ENCODE results near the gene AUNIP.
A peak's percentile ranks its signal among the peaks of the same experiment; 100 is the strongest.

The AUNIP gene

GRCh38 chr1:25809283-25809926 is 49.9 kb downstream of the AUNIP start:
- no peak for DNase-seq (ENCODE audit: low read depth in 2 of 2)

GRCh38 chr1:25808481-25809244 is 50.6 kb downstream of the AUNIP start:
- no peak for DNase-seq (ENCODE audit: low read depth in 2 of 2)

DNA sequence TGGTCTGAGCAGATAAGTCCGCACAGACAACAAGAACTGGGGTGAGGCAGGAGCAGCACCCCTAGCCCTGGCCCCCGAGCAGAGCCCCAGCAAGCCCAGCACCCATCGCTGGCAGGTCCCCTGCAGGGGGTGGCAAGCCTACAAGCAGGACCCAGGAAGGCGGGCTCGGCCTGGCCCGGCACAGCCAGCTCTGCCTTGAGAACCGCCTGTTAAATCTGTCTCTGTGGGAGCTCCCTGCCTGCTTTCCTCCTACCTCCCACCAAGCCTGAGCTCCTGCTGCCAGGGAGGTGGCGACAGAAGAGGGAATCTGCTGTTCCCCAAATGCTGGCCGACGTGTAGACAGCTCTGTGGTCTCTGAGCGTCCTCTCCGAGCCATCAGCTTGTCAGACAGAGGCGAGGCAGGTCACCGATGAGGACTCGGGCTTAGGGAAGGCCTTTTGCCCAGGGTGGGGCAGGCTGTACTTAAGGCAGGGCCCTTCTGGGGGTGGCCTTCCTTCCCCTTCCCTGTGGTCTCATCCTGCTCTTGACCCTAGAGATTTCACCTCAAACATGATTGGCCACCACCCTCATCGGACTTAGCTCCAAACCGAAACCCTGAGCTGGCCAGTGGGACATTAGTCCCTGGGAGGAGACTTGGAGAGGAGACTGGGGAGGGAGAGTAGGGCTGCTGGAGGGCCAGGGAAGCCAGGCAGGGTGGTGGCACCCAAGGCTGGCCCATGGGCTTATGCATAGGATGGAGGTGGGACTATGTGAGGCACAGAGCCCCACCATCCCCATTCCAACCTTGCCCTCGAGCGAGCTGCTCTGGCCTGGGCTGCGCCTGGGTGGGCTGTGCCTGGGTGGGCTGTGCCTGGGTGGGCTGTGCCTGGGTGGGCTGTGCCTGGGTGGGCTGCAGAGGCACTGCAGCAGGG is 51.5 kb downstream of the AUNIP start:
- DNase-seq (ENCODE audit: low read depth in 2 of 2) = no peak

- DNase-seq (ENCODE audit: low read depth in 2 of 2) = no peak
Measured at GRCh38 chr1:25806418-25806817, 52.8 kb downstream of the AUNIP start.

GRCh38 chr1:25805863-25806225 is 53.4 kb downstream of the AUNIP start:
- no peak for DNase-seq (ENCODE audit: low read depth in 2 of 2)

- no peak for DNase-seq (ENCODE audit: low read depth in 2 of 2)
Measured at GRCh38 chr1:25804964-25805862, 54.0 kb downstream of the AUNIP start.

GRCh38 chr1:25804244-25804963 is 54.9 kb downstream of the AUNIP start:
- no peak for DNase-seq (ENCODE audit: low read depth in 2 of 2)

GRCh38 chr1:25803368-25803767 is 55.9 kb downstream of the AUNIP start:
- no peak for DNase-seq (ENCODE audit: low read depth in 2 of 2)

GRCh38 chr1:25802915-25803314 is 56.3 kb downstream of the AUNIP start:
- no peak for DNase-seq (ENCODE audit: low read depth in 2 of 2)

GRCh38 chr1:25800703-25801377 is 58.4 kb downstream of the AUNIP start:
- DNase-seq (ENCODE audit: low read depth in 2 of 2) = no peak

GRCh38 chr1:25799935-25800702 is 59.1 kb downstream of the AUNIP start, which contains the start of gene SELENON:
SELENON (plus strand) TSS chr1:25800193; CDS start chr1:25800231, 38 bp downstream.
- DNase-seq (ENCODE audit: low read depth in 2 of 2) = no peak

DNA sequence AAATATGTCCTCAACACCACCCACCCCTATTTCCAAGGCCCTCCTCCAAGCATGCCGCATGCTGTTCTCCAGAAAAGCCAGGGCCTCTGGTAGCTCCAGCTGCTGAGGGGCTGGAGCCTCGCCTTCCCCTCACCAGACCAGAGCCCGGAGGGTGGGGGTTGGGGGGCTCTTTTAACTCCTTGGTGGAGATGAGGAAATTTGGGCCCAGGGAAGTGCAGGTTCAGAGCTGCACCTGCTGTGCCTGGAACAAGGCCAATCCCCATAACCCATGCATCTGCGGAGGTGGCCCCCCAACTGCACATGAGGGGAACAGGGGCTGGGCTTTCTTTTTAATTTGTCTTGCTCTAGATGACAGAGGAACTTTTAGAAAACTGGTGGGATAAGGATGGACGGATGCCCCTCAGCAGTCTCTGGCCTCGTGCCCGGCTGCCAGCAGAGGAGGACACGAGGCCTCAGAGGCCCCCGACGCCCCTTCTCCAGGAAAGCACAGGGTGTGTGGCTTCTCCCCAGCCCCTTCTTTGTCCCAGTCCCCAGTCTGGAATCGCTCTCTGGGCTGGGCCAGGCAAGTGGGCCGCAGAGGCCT is 59.8 kb downstream of the AUNIP start:
- DNase-seq (ENCODE audit: low read depth in 2 of 2) = no peak

DNA sequence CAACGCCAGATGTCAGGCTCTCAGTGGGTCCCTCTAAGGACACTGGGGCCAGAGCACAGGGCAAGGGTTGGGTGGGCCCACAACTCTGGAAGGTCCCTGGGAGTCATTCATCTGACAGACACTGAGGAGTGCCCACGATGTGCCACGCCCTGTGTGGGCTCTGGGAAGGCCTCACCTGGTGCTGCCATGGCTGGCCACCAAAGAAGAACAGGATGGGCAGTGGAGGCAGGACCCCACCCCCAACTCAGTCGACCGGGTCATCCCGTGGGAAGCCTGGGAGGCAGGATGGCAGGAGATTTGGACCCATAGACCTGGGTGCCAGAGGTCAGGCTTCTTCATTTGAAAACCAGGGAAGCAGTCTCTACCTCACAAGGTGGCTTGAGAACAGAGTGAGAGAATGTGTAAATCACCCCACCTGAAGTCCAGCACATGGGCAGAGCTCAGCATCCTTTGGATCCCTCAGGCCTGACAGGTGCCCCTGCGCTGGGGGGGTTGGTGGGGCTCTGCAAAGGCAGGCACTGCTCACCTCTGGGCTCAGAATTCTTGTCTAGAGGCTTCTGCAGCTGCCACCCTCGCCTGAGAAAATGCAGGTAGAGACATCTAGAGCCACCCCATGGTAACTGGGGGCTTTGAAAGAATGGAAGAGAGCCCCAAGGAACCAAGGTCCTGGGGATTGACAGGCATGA is 60.4 kb downstream of the AUNIP start:
- DNase-seq (ENCODE audit: low read depth in 2 of 2) = no peak

- DNase-seq (ENCODE audit: low read depth in 2 of 2) = peak in 1 of 2 experiments; percentile 39
Measured at GRCh38 chr1:25797939-25798338, 61.3 kb downstream of the AUNIP start.

- peak; percentile 67 to 92 for DNase-seq (ENCODE audit: low read depth in 2 of 2)
Measured at GRCh38 chr1:25796811-25797458, 62.3 kb downstream of the AUNIP start.

GRCh38 chr1:25795946-25796810 is 63.1 kb downstream of the AUNIP start:
- DNase-seq (ENCODE audit: low read depth in 2 of 2) = no peak

GRCh38 chr1:25795211-25795610 is 64.0 kb downstream of the AUNIP start:
- no peak for DNase-seq (ENCODE audit: low read depth in 2 of 2)

Measured in stimulated activated CD4-positive, alpha-beta T cell treated with anti-CD3 and anti-CD28 coated beads, Interleukin-12 subunit alpha, Interleukin-12 subunit beta, amount 100 ng/mL, for 24 hours (primary cell).